H54 (cell line): Measurements from ENCODE around the gene DHRS13.
"Not testable (repeated sequence)": the region's sequence is repeated elsewhere in the genome, so short reads cannot be mapped to it uniquely, and the experiment has no call there.

Experiments used
- DNase-seq: peaks from one replicate; pipeline ENCODE4 v3.0.0; 2011; ENCODE audit warnings: low spot score, mixed read lengths; ENCODE audit not compliant: insufficient read length
- FAIRE-seq: peaks from 3 replicates; lab custom pipeline; 2011; peaks lifted over from hg19 to GRCh38; lab: Jason Lieb, UNC
- POLR2A ChIP-seq: IDR thresholded peaks from 2 replicates; pipeline ENCODE4 v1.6.1; 2011; ENCODE audit warnings: low read depth, mild to moderate bottlenecking, low read length

Gene DHRS13

GRCh38 chr17:28901866-28902818 is 737 bp downstream of the DHRS13 start:
- FAIRE-seq (no peak), DNase-seq (no peak)
- no peak for TF ChIP-seq POLR2A

GRCh38 chr17:28900986-28901726 is 1.7 kb downstream of the DHRS13 start:
- no peak for TF ChIP-seq POLR2A
- no peak for DNase-seq
- no peak for FAIRE-seq

- DNase-seq (no peak), FAIRE-seq (no peak)
- TF ChIP-seq POLR2A = no peak
Observed at GRCh38 chr17:28899212-28899815, 3.6 kb downstream of the DHRS13 start.

GRCh38 chr17:28898527-28898955 is 4.3 kb downstream of the DHRS13 start:
- TF ChIP-seq POLR2A = no peak
- FAIRE-seq = no peak

GRCh38 chr17:28897769-28898526 is 4.9 kb downstream of the DHRS13 start:
- FAIRE-seq = no peak
- no peak for DNase-seq
- TF ChIP-seq POLR2A = no peak

More at GRCh38 chr17:28898527-28898955, 4.3 kb downstream of the DHRS13 start:
- no peak for DNase-seq

- FAIRE-seq (no peak), DNase-seq (peak; percentile 60)
- peak; percentile 70 for TF ChIP-seq POLR2A
Observed at GRCh38 chr17:28896884-28897768, 5.8 kb downstream of the DHRS13 start, which contains the start of gene FLOT2. FLOT2 (minus strand) TSS chr17:28897733; CDS start chr17:28897574, 159 bp downstream.

- TF ChIP-seq POLR2A = no peak
- FAIRE-seq (no peak), DNase-seq (no peak)
Observed at GRCh38 chr17:28896491-28896883, 6.4 kb downstream of the DHRS13 start.

- no peak for FAIRE-seq
- TF ChIP-seq POLR2A = no peak
Observed at GRCh38 chr17:28895794-28896447, 7.0 kb downstream of the DHRS13 start.

GRCh38 chr17:28893248-28894183 is 9.4 kb downstream of the DHRS13 start:
- not testable (repeated sequence) for FAIRE-seq, DNase-seq

More at GRCh38 chr17:28895794-28896447, 7.0 kb downstream of the DHRS13 start:
- no peak for DNase-seq

- TF ChIP-seq POLR2A = no peak
- DNase-seq (no peak), FAIRE-seq (no peak)
Observed at GRCh38 chr17:28892024-28892423, 10.9 kb downstream of the DHRS13 start.

GRCh38 chr17:28891201-28891600 is 11.7 kb downstream of the DHRS13 start:
- FAIRE-seq (no peak), DNase-seq (no peak)
- no peak for TF ChIP-seq POLR2A
